ENCODE data around the gene SLC10A1.

The SLC10A1 gene

DNA sequence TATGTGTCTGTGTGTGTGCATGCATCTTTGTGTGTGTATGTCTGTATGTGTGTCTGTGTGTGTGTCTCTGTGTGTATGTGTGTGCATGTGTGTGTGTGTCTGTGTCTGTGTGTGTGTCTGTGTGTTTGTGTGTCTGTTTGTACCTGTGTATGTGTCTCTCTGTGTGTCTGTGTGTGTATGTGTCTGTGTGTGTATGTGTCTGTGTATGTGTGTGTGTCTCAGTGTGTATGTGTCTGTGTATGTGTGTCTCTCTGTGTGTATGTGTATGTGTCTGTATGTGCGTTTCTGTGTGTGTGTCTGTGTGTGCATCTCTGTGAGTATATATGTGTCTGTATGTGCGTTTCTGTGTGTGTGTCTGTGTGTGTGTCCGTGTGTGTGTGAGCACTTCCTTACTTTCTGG is 42.6 kb upstream of the SLC10A1 start:
- no peak for TF ChIP-seq CTCF (IDR thresholded peaks at IDR 0.05; ENCODE audit: borderline replicate concordance, insufficient read depth, low read depth, low read length)
- H3K4me3 ChIP-seq (ENCODE audit: low read depth, low read length) = no peak overlapping the region

- no peak for TF ChIP-seq CTCF (IDR thresholded peaks at IDR 0.05; ENCODE audit: borderline replicate concordance, insufficient read depth, low read depth, low read length)
- H3K4me3 ChIP-seq (ENCODE audit: low read depth, low read length) = no peak overlapping the region
Observed at GRCh38 chr14:69838881-69839416, 41.9 kb upstream of the SLC10A1 start.

DNA sequence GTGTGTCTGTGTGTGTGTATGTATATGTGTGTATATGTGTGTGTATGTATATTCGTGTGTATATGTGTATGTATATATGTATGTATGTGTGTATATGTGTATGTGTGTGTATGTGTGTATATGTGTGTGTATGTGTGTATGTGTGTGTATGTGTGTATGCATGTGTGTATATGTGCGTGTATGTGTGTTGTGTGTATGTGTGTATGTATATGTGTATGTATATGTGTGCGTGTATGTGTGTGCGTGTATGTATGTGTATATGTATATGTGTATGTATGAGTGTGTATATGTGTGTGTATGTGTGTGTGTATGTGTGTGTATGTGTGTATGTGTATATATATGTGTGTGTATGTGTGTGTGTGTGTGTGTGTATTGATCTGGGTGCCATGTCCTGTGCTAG is 31.8 kb upstream of the SLC10A1 start:
- no peak overlapping the region for H3K4me3 ChIP-seq (ENCODE audit: low read depth, low read length)
- no peak for TF ChIP-seq CTCF (IDR thresholded peaks at IDR 0.05; ENCODE audit: borderline replicate concordance, insufficient read depth, low read depth, low read length)

DNA sequence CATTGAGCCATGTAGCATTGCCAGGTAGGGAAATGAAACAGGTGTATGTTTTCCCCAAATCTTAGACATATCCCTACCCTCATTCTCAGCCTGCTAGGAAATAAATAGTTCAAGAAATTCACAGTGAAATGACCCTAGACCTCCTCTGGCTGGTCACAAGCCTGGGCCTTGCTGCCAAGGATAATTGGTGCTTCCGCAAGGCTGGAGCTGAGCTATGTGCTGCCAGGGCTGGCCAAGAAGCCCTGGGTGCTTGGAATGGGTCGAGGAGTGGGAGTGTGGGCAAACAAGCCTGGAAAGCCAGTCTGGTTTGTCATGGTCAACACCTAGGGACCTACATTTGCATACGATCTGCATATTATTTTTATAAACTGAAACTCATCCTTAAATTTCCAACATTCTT is 31.3 kb upstream of the SLC10A1 start:
- H3K4me3 ChIP-seq (ENCODE audit: low read depth, low read length) = no peak overlapping the region
- TF ChIP-seq CTCF (IDR thresholded peaks at IDR 0.05; ENCODE audit: borderline replicate concordance, insufficient read depth, low read depth, low read length) = no peak

- no peak for TF ChIP-seq CTCF (IDR thresholded peaks at IDR 0.05; ENCODE audit: borderline replicate concordance, insufficient read depth, low read depth, low read length)
- no peak overlapping the region for H3K4me3 ChIP-seq (ENCODE audit: low read depth, low read length)
Observed at GRCh38 chr14:69827560-69827959, 30.5 kb upstream of the SLC10A1 start.

DNA sequence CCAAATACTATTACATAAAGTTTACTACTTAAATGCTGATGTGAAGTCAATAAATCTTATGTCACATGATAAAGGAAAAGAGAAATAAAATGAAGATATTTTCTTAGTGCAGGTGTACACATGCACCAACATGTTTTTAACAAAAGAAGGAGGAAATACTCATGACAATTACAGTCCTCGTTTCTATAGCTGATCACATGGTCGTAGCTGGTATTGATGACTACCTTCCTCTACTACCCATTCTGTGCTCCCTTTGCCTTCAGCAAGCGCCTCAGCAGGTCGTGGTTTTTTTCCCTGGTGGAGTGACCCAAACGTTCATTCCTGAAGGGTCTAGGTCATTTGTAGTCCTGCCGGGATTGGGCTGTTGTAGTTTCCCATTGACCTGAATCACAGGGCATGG is 25.4 kb upstream of the SLC10A1 start:
- no peak for TF ChIP-seq CTCF (IDR thresholded peaks at IDR 0.05; ENCODE audit: borderline replicate concordance, insufficient read depth, low read depth, low read length)
- no peak overlapping the region for H3K4me3 ChIP-seq (ENCODE audit: low read depth, low read length)

GRCh38 chr14:69820991-69821390 is 23.9 kb upstream of the SLC10A1 start:
- TF ChIP-seq CTCF (IDR thresholded peaks at IDR 0.05; ENCODE audit: borderline replicate concordance, insufficient read depth, low read depth, low read length) = no peak
- H3K4me3 ChIP-seq (ENCODE audit: low read depth, low read length) = no peak overlapping the region
